Uterus (tissue), 2 donors: ENCODE data around the gene BRAF.

Source experiments
- CTCF ChIP-seq, 4 experiments: fragments of 200-600 bp in 2 of 4; fragments of 450-650 bp in 2 of 4; sonication (generic) in 2 of 4; IDR thresholded peaks; one replicate each; pipeline ENCODE4 v1.5.1; 2016 to 2019; ENCODE audit warnings: antibody characterized with exemption in 4 of 4, mild to moderate bottlenecking in 2 of 4, moderate library complexity in 1 of 4
- POLR2A ChIP-seq, 2 donors: fragments of 450-650 bp; IDR thresholded peaks; one replicate each; pipeline ENCODE4 v1.6.1; 2016; ENCODE audit warnings: antibody characterized with exemption in 2 of 2, mild to moderate bottlenecking in 1 of 2, moderate library complexity in 1 of 2

GRCh38 chr7:140917258-140917657 is 7.5 kb downstream of the BRAF start:
- TF ChIP-seq CTCF (IDR thresholded peaks at IDR 0.05) (no peak), POLR2A (IDR thresholded peaks at IDR 0.05) (no peak)
